GM23248 (cell line): ENCODE data around the gene PGPEP1.

Experiments
- EZH2 ChIP-seq: fragments of 200-600 bp; sonication (generic); IDR thresholded peaks from 2 replicates; pipeline ENCODE4 v1.6.1; 2018; ENCODE audit warnings: antibody characterized with exemption, mild to moderate bottlenecking; ENCODE audit not compliant: insufficient read depth, poor library complexity, severe bottlenecking
- EZH2phosphoT487 ChIP-seq: fragments of 200-600 bp; sonication (generic); IDR thresholded peaks from 2 replicates; pipeline ENCODE4 v1.6.1; 2018; ENCODE audit warnings: antibody characterized with exemption, moderate library complexity, mild to moderate bottlenecking, low read depth; ENCODE audit not compliant: insufficient read depth

DNA sequence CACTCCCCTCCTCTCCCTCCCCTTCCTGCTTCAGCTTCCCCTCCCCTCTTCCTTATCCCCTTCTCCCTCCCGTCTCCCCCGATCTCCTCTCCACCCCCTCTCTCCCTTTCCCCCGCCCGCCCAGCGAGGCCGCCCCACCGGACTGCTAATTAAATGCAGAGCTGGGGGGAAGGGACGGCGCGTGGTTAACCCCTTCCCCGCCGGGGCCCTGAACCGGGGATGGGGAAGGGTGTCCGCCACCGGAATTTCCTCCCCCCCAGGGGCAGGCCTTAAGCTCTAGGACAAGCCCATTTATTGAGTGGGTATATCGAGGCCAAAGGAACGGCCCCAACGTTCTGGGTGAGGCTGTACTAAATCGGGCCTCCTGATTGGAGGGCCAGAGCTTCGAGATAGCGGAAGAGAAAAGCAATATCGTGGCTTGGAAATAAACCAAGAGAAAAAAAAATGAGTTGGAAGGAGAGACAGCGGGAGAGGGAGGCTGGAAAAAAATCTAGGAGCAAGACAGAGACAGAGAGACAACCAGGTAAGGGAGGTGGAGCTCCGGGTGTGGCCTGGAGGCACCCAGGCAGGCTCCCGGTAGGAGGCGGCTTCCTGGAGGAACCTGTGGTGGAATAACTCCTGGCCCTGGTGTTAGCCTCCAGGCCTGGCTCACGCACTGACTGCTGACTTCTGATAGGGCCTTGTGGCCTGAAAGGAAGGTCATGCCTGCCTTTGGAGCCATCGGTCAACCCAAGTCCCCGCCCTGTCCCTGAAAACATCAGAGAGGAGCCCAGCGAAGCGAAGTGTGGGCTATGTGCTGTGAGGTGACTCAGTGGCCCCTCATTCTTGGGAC, 47.4 kb upstream of the PGPEP1 start:
- TF ChIP-seq EZH2 (no peak), EZH2phosphoT487 (no peak)
